Vagina (tissue), 2 donors: ENCODE measurements around the gene DGCR8.

Experiments
- CTCF ChIP-seq, 3 experiments: fragments of 450-650 bp in 2 of 3; fragments of 200-600 bp in 1 of 3; sonication (generic) in 1 of 3; IDR thresholded peaks; one replicate each; pipeline ENCODE4 v1.5.1; 2017 to 2019; ENCODE audit warnings: antibody characterized with exemption in 3 of 3, mild to moderate bottlenecking in 2 of 3, moderate library complexity in 2 of 3
- POLR2A ChIP-seq, 2 donors: fragments of 450-650 bp; IDR thresholded peaks; one replicate each; pipeline ENCODE4 v1.6.1; 2017; ENCODE audit warnings: antibody characterized with exemption in 2 of 2, mild to moderate bottlenecking in 2 of 2, moderate library complexity in 2 of 2
- POLR2AphosphoS5 ChIP-seq, 2 donors: sonication (generic); formaldehyde crosslinking; IDR thresholded peaks; one replicate each; pipeline ENCODE4 v1.9.0; 2017; ENCODE audit warnings: antibody characterized with exemption in 2 of 2, mild to moderate bottlenecking in 2 of 2, low read depth in 1 of 2; ENCODE audit not compliant: insufficient read depth in 1 of 2

- TF ChIP-seq CTCF (IDR thresholded peaks at IDR 0.05), result no peak
- TF ChIP-seq POLR2A (IDR thresholded peaks at IDR 0.05), result no peak
- no peak for TF ChIP-seq POLR2AphosphoS5 (IDR thresholded peaks at IDR 0.05; ENCODE audit: insufficient read depth in 1 of 2, low read depth in 1 of 2)
These were observed 9.4 kb downstream of the DGCR8 start for GRCh38 chr22:20089226-20089976.
